HG03558 (cell line): Measurements from ENCODE around the gene CEP63.
"Not testable (repeated sequence)": the region's sequence is repeated elsewhere in the genome, so short reads cannot be mapped to it uniquely, and the experiment has no call there.

Experiments
- ATAC-seq: cut with Tn5 transposase; IDR thresholded peaks from one replicate; pipeline ENCODE4 v1.9.1; 2021; ENCODE audit warnings: moderate number of reproducible peaks; ENCODE audit not compliant: unreplicated experiment; ENCODE audit errors: extremely low read depth

The CEP63 gene

DNA sequence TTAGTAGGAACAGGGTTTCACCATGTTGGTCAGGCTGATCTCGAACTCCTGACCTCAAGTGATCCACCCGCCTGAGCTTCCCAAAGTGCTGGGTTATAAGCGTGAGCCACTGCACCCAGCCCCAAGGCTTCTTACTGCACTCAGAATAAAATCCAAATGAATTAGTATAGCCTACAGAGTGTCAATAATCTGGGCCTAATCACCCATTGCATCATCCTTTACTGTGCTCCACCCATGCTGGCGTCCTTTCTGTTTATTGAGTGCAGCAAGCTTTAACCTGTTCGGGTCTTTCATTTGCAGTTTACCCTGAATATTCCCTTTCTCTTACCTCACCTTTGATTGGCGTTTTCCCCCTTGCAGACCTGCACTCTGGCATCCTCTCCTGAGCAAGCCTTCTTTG is 77.7 kb downstream of the CEP63 start:
- ATAC-seq, result no peak

GRCh38 chr3:134564991-134565390 is 79.1 kb downstream of the CEP63 start:
- ATAC-seq, result no peak

- no peak for ATAC-seq
Measured at GRCh38 chr3:134567605-134568004, 81.7 kb downstream of the CEP63 start.

DNA sequence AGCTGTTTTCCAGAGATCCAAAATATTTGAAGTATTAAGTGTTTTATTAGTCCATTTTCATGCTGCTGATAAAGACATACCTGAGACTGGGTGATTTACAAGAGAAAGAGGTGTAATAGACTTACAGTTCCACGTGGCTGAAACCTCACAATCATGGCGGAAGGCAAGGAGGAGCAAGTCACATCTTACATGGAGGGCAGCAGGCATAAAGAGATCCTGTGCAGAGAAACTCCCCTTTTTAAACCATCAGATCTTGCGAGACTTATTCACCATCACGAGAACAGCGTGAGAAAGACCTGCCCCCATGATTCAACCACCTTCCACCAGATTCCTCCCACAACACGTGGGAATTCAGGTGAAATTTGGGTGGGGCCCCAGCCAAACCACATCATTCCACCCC is 82.9 kb downstream of the CEP63 start:
- ATAC-seq, result no peak

DNA sequence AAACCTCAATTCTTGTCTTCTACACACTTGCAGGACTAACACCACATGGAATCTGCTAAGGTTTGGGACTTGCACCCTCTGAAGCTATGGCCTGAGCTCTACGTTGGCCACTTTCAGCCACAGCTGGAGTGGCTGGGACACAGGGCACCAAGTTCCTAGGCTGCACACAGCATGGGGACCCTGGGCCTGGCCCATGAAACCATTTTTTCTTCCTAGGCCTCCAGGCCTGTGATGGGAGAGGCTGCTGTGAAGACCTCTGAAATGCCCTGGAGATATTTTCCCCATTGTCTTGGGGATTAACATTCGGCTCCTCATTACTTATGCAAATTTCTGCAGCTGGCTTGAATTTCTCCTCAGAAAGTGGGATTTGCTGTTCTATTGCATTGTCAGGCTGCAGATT is 84.0 kb downstream of the CEP63 start:
- ATAC-seq, result not testable (repeated sequence)

GRCh38 chr3:134576426-134576825 is 90.6 kb downstream of the CEP63 start:
- no peak for ATAC-seq

- no peak for ATAC-seq
Measured at GRCh38 chr3:134576831-134577230, 91.0 kb downstream of the CEP63 start.

DNA sequence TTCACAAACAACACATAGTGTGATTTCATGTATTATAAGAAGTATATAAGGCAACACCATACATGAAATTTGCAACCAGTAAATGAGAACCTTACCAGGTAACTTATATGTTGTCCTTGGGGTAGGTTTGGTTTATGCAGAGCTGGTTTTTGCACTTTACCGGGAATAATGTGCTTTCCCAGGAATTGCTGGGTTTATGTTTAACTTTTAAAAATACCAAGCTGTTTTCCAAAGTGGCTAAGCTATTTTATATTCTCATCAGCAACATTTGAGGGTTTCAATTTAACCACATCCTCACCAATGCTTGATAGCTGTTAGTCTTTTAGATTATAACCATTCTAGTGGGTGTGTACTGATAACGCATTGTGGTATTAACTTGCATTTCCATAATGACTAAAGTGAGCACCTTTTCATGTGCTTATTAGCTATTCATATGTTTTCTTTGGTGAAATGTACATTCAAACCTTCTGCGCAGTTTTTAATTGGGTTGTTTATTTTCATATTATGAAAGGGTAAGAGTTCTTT is 93.3 kb downstream of the CEP63 start:
- ATAC-seq, result no peak

GRCh38 chr3:134590766-134591165 is 104.9 kb downstream of the CEP63 start:
- no peak for ATAC-seq

DNA sequence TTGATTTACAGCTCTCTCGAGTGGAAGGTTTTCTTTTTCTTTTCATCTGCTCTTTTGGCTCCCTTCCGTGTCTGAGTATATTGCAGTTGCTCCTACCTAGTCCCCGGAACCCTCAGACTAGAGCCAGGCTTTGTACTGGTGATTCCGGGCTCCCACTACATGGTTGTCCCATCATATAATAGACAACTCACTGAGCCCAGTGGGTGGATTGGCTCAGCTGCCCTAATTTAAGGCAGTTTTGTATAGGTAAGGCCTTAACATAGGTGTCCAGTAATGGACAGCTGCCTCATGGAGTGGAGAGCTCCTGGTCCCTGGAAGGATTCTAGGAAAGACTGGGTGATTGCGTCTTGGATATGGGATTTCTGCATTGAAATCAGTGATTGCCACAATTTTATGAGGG is 106.9 kb downstream of the CEP63 start:
- no peak for ATAC-seq

GRCh38 chr3:134594331-134594741 is 108.5 kb downstream of the CEP63 start:
- no peak for ATAC-seq

- ATAC-seq, result not testable (repeated sequence)
Measured at GRCh38 chr3:134594986-134595385, 109.1 kb downstream of the CEP63 start.

DNA sequence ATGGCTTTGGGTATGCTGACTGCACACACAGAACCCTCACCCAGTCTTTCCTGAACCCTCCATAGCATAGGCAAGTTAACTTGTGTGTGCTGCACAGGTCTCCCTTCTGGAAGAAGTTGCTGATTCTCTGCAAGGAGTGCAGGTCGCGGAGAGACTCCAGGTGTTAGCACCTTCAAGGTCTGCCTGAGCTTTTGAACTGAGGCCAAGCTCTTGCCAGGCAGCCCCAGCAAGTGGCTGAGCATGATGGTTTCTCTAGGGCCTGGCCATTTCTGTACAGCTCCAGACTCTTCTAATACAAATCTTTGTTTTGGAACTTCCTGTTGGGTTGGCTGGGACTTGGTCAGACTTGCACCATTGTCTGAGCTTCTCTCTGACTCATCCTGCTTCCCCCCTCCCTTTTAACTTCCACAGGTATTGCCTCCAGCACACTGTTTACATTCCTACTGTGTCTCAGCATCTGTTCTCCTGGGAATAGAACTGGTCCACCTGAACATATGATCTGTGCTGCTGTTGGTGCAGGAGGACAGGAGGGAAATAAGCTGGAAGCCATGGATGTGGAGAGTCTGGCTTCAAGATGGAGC is 111.6 kb downstream of the CEP63 start:
- ATAC-seq, result no peak

GRCh38 chr3:134598763-134599545 is 113.1 kb downstream of the CEP63 start:
- ATAC-seq, result no peak

DNA sequence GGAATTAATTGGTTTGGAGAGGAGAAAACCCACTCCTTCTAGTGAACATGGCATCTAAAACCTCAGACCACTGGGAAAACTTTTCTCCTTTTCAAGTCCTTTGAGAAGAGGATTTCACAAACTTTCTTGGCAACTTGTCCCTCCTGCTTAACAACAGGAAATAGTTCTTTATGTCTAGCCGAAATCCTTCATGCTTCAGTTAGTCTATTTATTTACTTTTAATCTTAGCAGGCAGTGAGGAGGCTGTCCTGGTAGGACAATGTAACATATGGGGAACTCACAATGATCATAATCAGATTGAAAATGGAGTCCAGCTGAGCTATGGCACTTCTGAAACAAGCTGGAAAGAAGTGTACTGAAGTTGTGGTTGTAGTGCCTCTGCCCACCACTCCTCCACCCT is 114.3 kb downstream of the CEP63 start:
- no peak for ATAC-seq

DNA sequence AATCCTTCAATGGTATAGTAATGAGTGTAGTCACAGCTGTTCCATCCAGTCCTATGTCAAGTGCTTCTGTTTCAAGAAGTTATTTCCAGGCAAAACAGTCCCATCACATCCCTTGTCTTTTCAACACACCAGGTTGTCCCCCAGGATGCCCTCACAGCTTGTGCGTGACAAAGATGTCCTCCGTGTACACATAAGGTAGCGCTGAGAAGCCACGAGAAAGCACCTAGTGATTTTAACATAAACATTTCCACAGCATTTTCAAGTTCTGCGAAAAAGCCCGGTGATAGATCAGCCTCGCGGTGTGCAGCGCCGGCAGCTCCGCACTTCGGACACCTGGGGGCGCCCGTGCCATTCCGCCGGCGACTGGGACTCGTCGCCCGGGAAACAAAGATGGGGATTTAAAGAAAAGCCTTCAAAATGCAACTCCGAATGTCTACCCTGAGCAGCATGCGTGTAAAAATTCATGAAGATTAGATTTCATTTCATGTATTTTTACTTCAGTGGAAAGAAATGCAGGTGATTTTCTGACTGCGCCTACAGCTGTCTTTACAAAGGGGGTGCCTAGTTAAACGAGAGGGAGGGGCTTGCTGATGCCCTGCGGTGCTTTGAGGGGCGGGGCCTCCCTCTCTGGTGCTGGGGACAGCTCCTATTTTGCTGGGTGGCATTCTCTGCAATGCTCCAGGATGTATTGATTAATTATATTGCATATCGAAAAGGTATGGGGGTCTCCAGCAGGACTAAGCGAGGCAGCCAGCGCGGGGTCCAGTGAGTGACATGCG is 115.0 kb downstream of the CEP63 start:
- ATAC-seq, result no peak

- no peak for ATAC-seq
Measured at GRCh38 chr3:134601539-134602439, 115.9 kb downstream of the CEP63 start.

GRCh38 chr3:134602440-134602814 is 116.6 kb downstream of the CEP63 start:
- no peak for ATAC-seq

GRCh38 chr3:134603480-134603879 is 117.6 kb downstream of the CEP63 start:
- no peak for ATAC-seq

- ATAC-seq, result no peak
Measured at GRCh38 chr3:134603956-134604355, 118.1 kb downstream of the CEP63 start.
